AG04449 (cell line): ENCODE results near the gene BMPR1B.

Source experiments
- CTCF ChIA-PET: fragments of 350-600 bp; formaldehyde crosslinking; extraction: SDS; loops from one replicate; lab custom pipeline; 2021; ENCODE audit warnings: antibody characterized with exemption; lab: Yijun Ruan, JAX
- POLR2A ChIA-PET: fragments of 400-600, 350-600 bp; formaldehyde crosslinking; extraction: SDS; loops from one replicate; lab custom pipeline; 2020; ENCODE audit warnings: antibody characterized with exemption, inconsistent platforms; lab: Yijun Ruan, JAX
- DNase-seq: peaks from one replicate; pipeline ENCODE4 v3.0.0-alpha.2; 2010; ENCODE audit warnings: low read depth, low spot score
- H3K4me3 ChIP-seq: 2 replicates; pipeline ENCODE4 v1.5.1; 2011; ENCODE audit warnings: low read depth, mild to moderate bottlenecking, control low read depth, low read length
- TF ChIP-seq, protein P1 (sequence below): IDR thresholded peaks from one replicate; pipeline ENCODE4 v1.5.1; 2011; ENCODE audit warnings: mild to moderate bottlenecking, moderate library complexity, low read length, control low read depth, inconsistent platforms; ENCODE audit not compliant: insufficient read depth; ENCODE audit errors: missing control alignments

Gene BMPR1B

DNA sequence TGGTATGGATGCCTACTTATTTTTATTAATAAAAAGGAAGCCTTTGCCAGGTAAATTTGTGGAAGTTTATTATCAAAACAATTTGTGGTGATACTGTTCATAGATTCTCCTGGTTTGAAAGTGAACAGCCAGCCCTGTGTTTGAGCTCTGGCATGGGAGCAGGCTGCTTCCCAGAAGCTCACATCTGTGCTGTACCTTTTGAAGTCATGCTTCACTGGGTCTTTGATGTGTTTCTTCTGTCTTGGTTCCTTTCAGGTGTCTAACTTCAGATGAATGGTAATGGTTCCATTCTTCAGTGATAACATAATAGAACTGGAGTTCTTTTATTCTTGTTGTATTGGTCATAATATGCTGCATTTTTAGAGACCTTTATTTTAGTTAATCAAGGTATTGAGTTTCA is 85.5 kb downstream of the BMPR1B start:
- CTCF ChIA-PET = no interaction called here

GRCh38 chr4:94848326-94848725 is 90.6 kb downstream of the BMPR1B start:
- TF ChIP-seq, protein P1, sequence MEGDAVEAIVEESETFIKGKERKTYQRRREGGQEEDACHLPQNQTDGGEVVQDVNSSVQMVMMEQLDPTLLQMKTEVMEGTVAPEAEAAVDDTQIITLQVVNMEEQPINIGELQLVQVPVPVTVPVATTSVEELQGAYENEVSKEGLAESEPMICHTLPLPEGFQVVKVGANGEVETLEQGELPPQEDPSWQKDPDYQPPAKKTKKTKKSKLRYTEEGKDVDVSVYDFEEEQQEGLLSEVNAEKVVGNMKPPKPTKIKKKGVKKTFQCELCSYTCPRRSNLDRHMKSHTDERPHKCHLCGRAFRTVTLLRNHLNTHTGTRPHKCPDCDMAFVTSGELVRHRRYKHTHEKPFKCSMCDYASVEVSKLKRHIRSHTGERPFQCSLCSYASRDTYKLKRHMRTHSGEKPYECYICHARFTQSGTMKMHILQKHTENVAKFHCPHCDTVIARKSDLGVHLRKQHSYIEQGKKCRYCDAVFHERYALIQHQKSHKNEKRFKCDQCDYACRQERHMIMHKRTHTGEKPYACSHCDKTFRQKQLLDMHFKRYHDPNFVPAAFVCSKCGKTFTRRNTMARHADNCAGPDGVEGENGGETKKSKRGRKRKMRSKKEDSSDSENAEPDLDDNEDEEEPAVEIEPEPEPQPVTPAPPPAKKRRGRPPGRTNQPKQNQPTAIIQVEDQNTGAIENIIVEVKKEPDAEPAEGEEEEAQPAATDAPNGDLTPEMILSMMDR = no peak
- CTCF ChIA-PET = no interaction called here
- no peak overlapping the region for H3K4me3 ChIP-seq
- POLR2A ChIA-PET = no interaction called here
- no peak for DNase-seq

More for the DNA sequence above, 85.5 kb downstream of the BMPR1B start:
- POLR2A ChIA-PET = no interaction called here
- TF ChIP-seq, protein P1 = no peak
- DNase-seq = no peak
- H3K4me3 ChIP-seq = no peak overlapping the region

GRCh38 chr4:94849901-94850300 is 92.1 kb downstream of the BMPR1B start:
- no peak overlapping the region for H3K4me3 ChIP-seq
- ChIA-PET CTCF (no interaction called here), POLR2A (no interaction called here)
- TF ChIP-seq, protein P1 = no peak
- no peak for DNase-seq

- H3K4me3 ChIP-seq = no peak overlapping the region
- TF ChIP-seq, protein P1 = no peak
- no peak for DNase-seq
- CTCF ChIA-PET = no interaction called here
- POLR2A ChIA-PET = no interaction called here
Observed at GRCh38 chr4:94852616-94853015, 94.9 kb downstream of the BMPR1B start.

GRCh38 chr4:94856030-94856429 is 98.3 kb downstream of the BMPR1B start:
- TF ChIP-seq, protein P1 = no peak
- POLR2A ChIA-PET = no interaction called here

GRCh38 chr4:94870146-94870545 is 112.4 kb downstream of the BMPR1B start:
- ChIA-PET POLR2A (no interaction called here), CTCF (no interaction called here)
- no peak overlapping the region for H3K4me3 ChIP-seq
- TF ChIP-seq, protein P1 = no peak
- no peak for DNase-seq

More at GRCh38 chr4:94856030-94856429, 98.3 kb downstream of the BMPR1B start:
- DNase-seq = no peak
- CTCF ChIA-PET = interaction anchor here (0.8 kb wide), 1 partner anchor 9 kb away, joined by 3 read pairs; no protein-coding TSS in a partner anchor
- H3K4me3 ChIP-seq = no peak overlapping the region
